Breast epithelium (tissue), 4 donors: ENCODE measurements around the gene GP1BA. TPM values are rescaled to one million over a fixed set of nuclear protein-coding genes. Genes with fewer than 3 reads are reported as not detected.

Experiments
- DNase-seq, 2 donors: peaks; one replicate each; pipeline ENCODE4 v3.0.0-alpha.2; 2019; ENCODE audit warnings: low spot score in 2 of 2
- H3K27ac ChIP-seq, 2 donors: fragments of 200-600 bp; sonication (generic) in 1 of 2; one replicate each; pipeline ENCODE4 v1.5.1; 2016 to 2019; ENCODE audit warnings: mild to moderate bottlenecking in 1 of 2
- H3K27me3 ChIP-seq, 2 donors: fragments of 200-600 bp; sonication (generic) in 1 of 2; one replicate each; pipeline versions ENCODE4 v1.5.1 to v1.6.0; 2017 to 2019; ENCODE audit warnings: control low read depth in 1 of 2, mild to moderate bottlenecking in 1 of 2
- H3K36me3 ChIP-seq: fragments of 200-600 bp; one replicate; pipeline ENCODE4 v1.5.1; 2019
- H3K4me1 ChIP-seq, 2 donors: fragments of 200-600 bp; sonication (generic); one replicate each; pipeline ENCODE4 v1.5.1; 2016 to 2019; ENCODE audit warnings: control low read depth in 1 of 2
- H3K4me3 ChIP-seq, 3 donors: fragments of 200-600 bp; sonication (generic); 1 replicate in 2 of 3; 2 replicates in 1 of 3; pipeline ENCODE4 v1.5.1; 2016 to 2019; ENCODE audit warnings: mild to moderate bottlenecking in 3 of 3, moderate library complexity in 2 of 3
- H3K9me3 ChIP-seq, 2 donors: fragments of 200-600 bp; sonication (generic) in 1 of 2; one replicate each; pipeline ENCODE4 v1.5.1; 2016 to 2019; ENCODE audit warnings: control low read depth in 1 of 2
- POLR2A ChIP-seq: fragments of 450-650 bp; IDR thresholded peaks from one replicate; pipeline ENCODE4 v1.6.1; 2016; ENCODE audit warnings: antibody characterized with exemption, mild to moderate bottlenecking, moderate library complexity
- POLR2AphosphoS5 ChIP-seq, 3 donors: sonication (generic); formaldehyde crosslinking; IDR thresholded peaks; one replicate each; pipeline ENCODE4 v1.6.1; 2017; ENCODE audit warnings: antibody characterized with exemption in 3 of 3
- intact Hi-C: fragments of 100-400 bp; cut with DNase I; formaldehyde crosslinking; loops from one replicate; pipeline ENCODE4 v1.15.1; 2023; ENCODE audit warnings: low total_unique reads
- total RNA-seq, 3 donors: library from RNA; depleted of rRNA; stranded (reverse); fragments of >200 nt; gene quantifications; one replicate each; pipeline ENCODE4 v1.1.0, GENCODE V29; 2016
- TF ChIP-seq, protein P1 (sequence below), 3 donors: fragments of 450-650 bp; IDR thresholded peaks; one replicate each; pipeline ENCODE4 v1.5.1; 2016 to 2017; ENCODE audit warnings: antibody characterized with exemption in 3 of 3, mild to moderate bottlenecking in 3 of 3, moderate library complexity in 3 of 3

The GP1BA gene
- total RNA-seq, 3 donors from 2014 or later: not detected

DNA sequence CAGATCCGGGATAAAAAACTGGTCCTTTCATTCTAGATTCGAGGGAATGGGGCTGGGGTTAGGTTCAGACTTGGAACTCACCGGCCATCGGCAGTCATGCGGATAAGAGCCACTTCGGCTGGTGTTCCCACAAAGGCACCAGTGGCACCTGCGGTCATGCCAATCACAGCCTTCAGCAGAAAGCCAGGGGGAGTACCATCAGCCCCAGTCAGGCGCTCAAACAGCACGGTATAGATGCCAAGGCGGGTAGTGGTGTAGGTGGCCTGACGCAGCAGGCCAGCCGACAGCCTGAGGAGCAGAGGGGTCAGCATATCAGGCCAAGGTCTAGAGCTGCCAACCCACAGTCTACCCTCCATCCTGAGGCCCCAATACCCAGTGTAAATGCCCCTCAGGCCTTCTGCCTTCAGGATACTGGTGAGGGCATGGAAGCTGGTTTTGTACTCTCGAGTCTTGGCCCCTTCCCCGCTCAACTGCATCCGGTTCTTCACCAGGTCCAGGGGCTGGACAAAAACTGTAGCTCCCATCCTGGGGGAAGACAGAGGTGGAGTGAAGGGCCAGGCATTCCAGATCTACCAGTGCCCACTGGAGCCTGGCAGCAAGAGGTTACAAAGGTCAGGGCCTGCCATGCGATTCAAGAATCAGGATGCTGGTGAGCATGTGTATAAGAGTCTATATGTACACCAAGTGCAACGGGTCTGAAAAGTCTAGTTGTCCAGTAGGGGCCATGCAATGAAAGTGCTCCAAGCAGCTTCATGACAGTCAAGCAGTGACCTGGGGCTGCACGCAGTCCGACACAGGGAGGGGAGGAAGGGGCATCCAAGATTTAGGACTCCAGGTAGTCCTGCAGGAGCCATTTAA is 6.8 kb downstream of the GP1BA start:
- intact Hi-C loops: no loop called here
- Histone ChIP-seq H3K4me3 (peak overlapping the region; percentile 83 to 85 (median 83)), H3K36me3 (no peaks in the 10 kb centered on the region), H3K4me1 (peaks cover 17 to 32% of the 10 kb centered on the region in 2 donors), H3K27me3 (no peaks in the 10 kb centered on the region), H3K9me3 (no peaks in the 10 kb centered on the region), H3K27ac (peak overlapping the region; percentile 97)
- no peak for DNase-seq
- no peak for TF ChIP-seq POLR2A
- TF ChIP-seq POLR2AphosphoS5 (IDR thresholded peaks at IDR 0.05): no peak
- TF ChIP-seq, protein P1, sequence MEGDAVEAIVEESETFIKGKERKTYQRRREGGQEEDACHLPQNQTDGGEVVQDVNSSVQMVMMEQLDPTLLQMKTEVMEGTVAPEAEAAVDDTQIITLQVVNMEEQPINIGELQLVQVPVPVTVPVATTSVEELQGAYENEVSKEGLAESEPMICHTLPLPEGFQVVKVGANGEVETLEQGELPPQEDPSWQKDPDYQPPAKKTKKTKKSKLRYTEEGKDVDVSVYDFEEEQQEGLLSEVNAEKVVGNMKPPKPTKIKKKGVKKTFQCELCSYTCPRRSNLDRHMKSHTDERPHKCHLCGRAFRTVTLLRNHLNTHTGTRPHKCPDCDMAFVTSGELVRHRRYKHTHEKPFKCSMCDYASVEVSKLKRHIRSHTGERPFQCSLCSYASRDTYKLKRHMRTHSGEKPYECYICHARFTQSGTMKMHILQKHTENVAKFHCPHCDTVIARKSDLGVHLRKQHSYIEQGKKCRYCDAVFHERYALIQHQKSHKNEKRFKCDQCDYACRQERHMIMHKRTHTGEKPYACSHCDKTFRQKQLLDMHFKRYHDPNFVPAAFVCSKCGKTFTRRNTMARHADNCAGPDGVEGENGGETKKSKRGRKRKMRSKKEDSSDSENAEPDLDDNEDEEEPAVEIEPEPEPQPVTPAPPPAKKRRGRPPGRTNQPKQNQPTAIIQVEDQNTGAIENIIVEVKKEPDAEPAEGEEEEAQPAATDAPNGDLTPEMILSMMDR (IDR thresholded peaks at IDR 0.05): no peak

DNA sequence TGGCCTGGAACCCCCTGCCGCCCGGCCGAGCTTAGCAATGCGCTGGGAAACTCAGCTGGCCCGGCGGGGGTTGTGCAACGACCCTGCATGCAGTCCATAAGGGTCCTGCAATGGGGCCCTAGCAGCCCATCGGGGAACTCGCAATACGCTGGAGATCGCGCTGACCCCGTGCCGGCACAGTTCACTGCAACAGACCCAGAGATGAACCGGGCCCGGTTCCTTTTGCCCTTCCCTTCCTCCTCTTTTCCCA is 7.4 kb downstream of the GP1BA start:
- TF ChIP-seq POLR2A: no peak
- intact Hi-C loops: no loop called here
- Histone ChIP-seq H3K4me1 (peaks cover 17 to 26% of the 10 kb centered on the region in 2 donors), H3K4me3 (peak overlapping the region; percentile 83 to 85 (median 83)), H3K27me3 (no peaks in the 10 kb centered on the region), H3K9me3 (no peaks in the 10 kb centered on the region), H3K36me3 (no peaks in the 10 kb centered on the region), H3K27ac (peak overlapping the region; percentile 97)
- DNase-seq: no peak

DNA sequence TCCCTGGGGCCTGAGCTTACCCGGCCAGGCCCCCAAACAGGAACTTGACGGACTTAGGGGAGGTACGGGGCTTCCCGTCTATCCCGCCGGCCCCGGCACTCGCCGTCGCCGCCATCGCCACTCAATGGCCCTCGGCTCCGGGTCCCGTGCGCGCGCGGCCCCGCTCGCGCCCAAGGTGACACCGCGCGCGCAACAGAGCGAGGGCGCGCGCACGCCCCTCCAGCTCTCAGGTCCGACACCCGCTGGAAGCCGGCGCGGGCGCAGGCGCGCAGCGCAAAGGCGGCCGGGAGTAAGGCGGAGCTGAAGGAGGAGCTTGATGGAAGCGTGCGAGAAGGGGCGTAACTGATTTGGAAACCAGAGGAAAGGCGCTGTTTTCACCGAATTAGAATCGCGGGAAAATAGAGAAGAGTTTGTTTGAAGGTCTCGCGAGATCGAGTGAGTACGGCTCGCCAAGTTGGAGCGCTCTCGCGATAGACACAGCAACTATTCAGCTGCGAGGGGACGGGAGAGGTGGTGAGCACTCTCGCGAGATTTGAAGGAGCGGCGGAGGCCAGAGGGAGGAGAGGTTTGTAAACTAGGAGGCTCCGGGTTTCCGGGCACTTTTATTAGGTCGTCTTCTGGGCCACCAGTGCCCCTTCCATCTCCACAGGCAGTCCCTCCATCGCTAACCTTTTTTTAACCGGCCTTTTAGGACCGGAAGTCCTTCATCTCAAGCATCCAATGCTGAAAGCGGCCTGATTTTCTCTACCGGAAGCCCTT is 7.9 kb downstream of the GP1BA start, which contains the start of the genes RNF167 and SLC25A11:
Gene RNF167, plus strand, starts transcription at position 473 of the 759 bp plus-strand sequence. CDS start 642 bp downstream, outside the sequence.
Gene SLC25A11, minus strand, starts transcription at position 251 of the 759 bp plus-strand sequence. Its CDS starts 136 bp downstream, at position 115.
- H3K36me3 ChIP-seq: no peaks in the 10 kb centered on the region
- no peaks in the 10 kb centered on the region for H3K9me3 ChIP-seq
- intact Hi-C loops: no loop called here
- TF ChIP-seq, protein P1 (IDR thresholded peaks at IDR 0.05): no peak
- TF ChIP-seq POLR2AphosphoS5 (IDR thresholded peaks at IDR 0.05): peak; percentile 73 to 82 (median 76)
- peak; percentile 95 to 97 for DNase-seq
- peak within 1 kb of the TSS; percentile 97 for H3K27ac ChIP-seq
- no peaks in the 10 kb centered on the region for H3K27me3 ChIP-seq
- H3K4me3 ChIP-seq: peak within 1 kb of the TSS; percentile 83 to 85 (median 83)
- H3K4me1 ChIP-seq: peaks cover 17 to 29% of the 10 kb centered on the region in 2 donors

DNA sequence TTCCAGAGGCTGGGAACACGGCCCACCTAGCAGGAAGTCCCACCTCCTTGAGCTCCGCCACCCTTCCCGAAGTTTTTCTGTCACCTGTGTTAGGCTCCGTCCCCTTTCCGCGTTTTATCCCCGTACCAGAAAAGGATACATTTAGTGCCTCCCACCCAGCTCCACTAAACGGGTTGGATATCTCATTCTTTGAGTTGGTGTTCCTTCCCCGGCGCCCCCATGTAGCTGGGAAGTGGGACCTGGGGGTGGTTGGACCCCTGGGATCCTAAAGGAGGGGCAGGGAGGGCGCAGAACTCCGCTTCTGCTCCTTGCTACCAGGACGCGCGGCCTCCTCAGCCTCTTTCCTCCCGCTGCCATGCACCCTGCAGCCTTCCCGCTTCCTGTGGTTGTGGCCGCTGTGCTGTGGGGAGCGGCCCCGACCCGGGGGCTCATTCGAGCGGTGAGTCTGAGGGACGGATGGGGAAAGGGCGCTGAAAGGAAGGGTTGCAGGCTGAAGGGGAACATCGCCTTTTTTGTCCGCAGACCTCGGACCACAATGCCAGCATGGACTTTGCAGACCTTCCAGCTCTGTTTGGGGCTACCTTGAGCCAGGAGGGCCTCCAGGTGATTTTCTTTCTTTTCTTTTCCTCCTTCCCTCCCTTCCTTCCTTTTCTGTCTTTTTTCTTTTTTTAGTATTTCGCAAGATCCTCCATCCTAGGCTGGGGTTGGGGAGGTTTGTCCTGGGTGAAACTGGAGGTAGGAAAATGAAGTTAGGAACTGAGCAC is 8.7 kb downstream of the GP1BA start:
- peak overlapping the region; percentile 83 to 85 (median 83) for H3K4me3 ChIP-seq
- TF ChIP-seq, protein P1 (IDR thresholded peaks at IDR 0.05): no peak
- TF ChIP-seq POLR2AphosphoS5 (IDR thresholded peaks at IDR 0.05) (no peak), POLR2A (no peak)
- H3K36me3 ChIP-seq: no peaks in the 10 kb centered on the region
- intact Hi-C loops: no loop called here
- H3K27ac ChIP-seq: peak overlapping the region; percentile 97
- no peaks in the 10 kb centered on the region for H3K9me3 ChIP-seq
- H3K4me1 ChIP-seq: peaks cover 19 to 36% of the 10 kb centered on the region in 2 donors
- peak in 1 of 2 donors; percentile 72 for DNase-seq
- no peaks in the 10 kb centered on the region for H3K27me3 ChIP-seq

DNA sequence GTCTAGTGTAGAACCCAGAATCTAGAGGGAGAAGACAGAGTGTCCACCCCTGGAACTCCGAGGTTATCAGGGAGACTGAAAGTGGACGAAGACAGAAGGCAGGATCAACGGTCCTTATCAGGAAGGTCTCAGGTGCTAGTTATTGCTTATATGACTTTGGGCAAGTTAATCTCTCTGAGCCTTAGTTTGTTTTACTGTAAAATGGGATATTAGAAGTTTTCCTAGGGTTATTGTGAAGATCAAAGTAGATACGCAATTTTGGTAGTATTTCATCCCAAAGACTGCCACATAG is 9.2 kb downstream of the GP1BA start:
- Histone ChIP-seq H3K9me3 (no peaks in the 10 kb centered on the region), H3K36me3 (no peaks in the 10 kb centered on the region), H3K4me3 (peak overlapping the region; percentile 83 to 85 (median 83)), H3K4me1 (peaks cover 24 to 41% of the 10 kb centered on the region in 2 donors), H3K27me3 (no peaks in the 10 kb centered on the region), H3K27ac (peak overlapping the region; percentile 97)
- intact Hi-C loops: no loop called here
- TF ChIP-seq, protein P1 (IDR thresholded peaks at IDR 0.05): no peak
- TF ChIP-seq POLR2A (no peak), POLR2AphosphoS5 (IDR thresholded peaks at IDR 0.05) (no peak)
- no peak for DNase-seq
